PC-3 (cell line): ENCODE data around the gene HTR1D. TPM values are rescaled to one million over a fixed set of nuclear protein-coding genes. Genes with fewer than 3 reads are reported as not detected.

Experiments used
- ATAC-seq: fragments of 200-7000 bp; cut with Tn5 transposase; 2 replicates; pipeline ENCODE4 v1.9.1; 2020; ENCODE audit warnings: mild to moderate bottlenecking, moderate library complexity
- BruUV-seq: library from RNA; stranded (reverse); fragments of 400-500 nt; replicated peaks from 2 replicates; lab custom pipeline; 2021; lab: Mats Ljungman, UMichigan
- CTCF ChIA-PET: fragments of 300-600 bp; sonication (Branson Sonifier 250); formaldehyde crosslinking; loops from one replicate; lab custom pipeline; 2022; ENCODE audit warnings: antibody characterized with exemption; lab: Charles Lee
- POLR2A ChIA-PET: fragments of 300-600 bp; sonication (Branson Sonifier 250); formaldehyde crosslinking; loops from one replicate; lab custom pipeline; 2022; ENCODE audit warnings: antibody characterized with exemption; ENCODE audit not compliant: unreplicated experiment; lab: Charles Lee
- DNase-seq: peaks from one replicate; pipeline ENCODE4 v3.0.0-alpha.2; 2015
- H2AFZ ChIP-seq: fragments of 300-600 bp; sonication (generic); 2 replicates; pipeline ENCODE4 v1.6.0; 2016; ENCODE audit warnings: antibody characterized with exemption, low read length
- H3F3A ChIP-seq: fragments of 300-600 bp; sonication (generic); one replicate; pipeline ENCODE4 v1.6.0; 2017; ENCODE audit warnings: antibody characterized with exemption, low read length, control low read depth, mild to moderate bottlenecking; ENCODE audit not compliant: unreplicated experiment
- H3K27ac ChIP-seq: fragments of 300-600 bp; sonication (generic); 2 replicates; pipeline ENCODE4 v1.5.1; 2016; ENCODE audit warnings: mild to moderate bottlenecking, low read length
- H3K27me3 ChIP-seq: fragments of 300-600 bp; sonication (generic); 2 replicates; pipeline ENCODE4 v1.6.1; 2016; ENCODE audit warnings: low read length, mixed read lengths
- H3K36me3 ChIP-seq: fragments of 300-600 bp; sonication (generic); 2 replicates; pipeline ENCODE4 v1.6.1; 2016; ENCODE audit warnings: low read depth, mixed run types, low read length, mixed read lengths
- H3K4me1 ChIP-seq: fragments of 300-600 bp; sonication (generic); 2 replicates; pipeline ENCODE4 v1.5.1; 2016; ENCODE audit warnings: low read length; ENCODE audit not compliant: insufficient read depth
- H3K4me2 ChIP-seq: fragments of 300-600 bp; sonication (generic); 2 replicates; pipeline ENCODE4 v1.6.0; 2016; ENCODE audit warnings: low read length
- H3K4me3 ChIP-seq: fragments of 300-600 bp; sonication (generic); 2 replicates; pipeline ENCODE4 v1.5.1; 2016; ENCODE audit warnings: mild to moderate bottlenecking, low read length, mixed read lengths
- H3K79me2 ChIP-seq: fragments of 300-600 bp; sonication (generic); 2 replicates; pipeline ENCODE4 v1.6.1; 2017; ENCODE audit warnings: low read length, mixed read lengths
- H3K9ac ChIP-seq: fragments of 300-600 bp; sonication (generic); 2 replicates; pipeline ENCODE4 v1.6.0; 2016; ENCODE audit warnings: mild to moderate bottlenecking, low read length
- H3K9me2 ChIP-seq: fragments of 300-600 bp; sonication (generic); replicated peaks from 2 replicates; pipeline ENCODE4 v1.6.1; 2016; ENCODE audit warnings: mixed run types, low read length, mixed read lengths
- H3K9me3 ChIP-seq: fragments of 300-600 bp; sonication (generic); 2 replicates; pipeline ENCODE4 v1.6.1; 2016; ENCODE audit warnings: low read length, mixed read lengths
- H4K20me1 ChIP-seq: fragments of 300-600 bp; sonication (generic); 2 replicates; pipeline ENCODE4 v1.6.1; 2016; ENCODE audit warnings: low read length, mixed read lengths
- EZH2 ChIP-seq: fragments of 300-600 bp; sonication (generic); IDR thresholded peaks from one replicate; pipeline ENCODE4 v1.6.1; 2017; ENCODE audit warnings: antibody characterized with exemption, mild to moderate bottlenecking, low read length; ENCODE audit not compliant: unreplicated experiment
- EZH2phosphoT487 ChIP-seq: fragments of 300-600 bp; sonication (generic); IDR thresholded peaks from 2 replicates; pipeline ENCODE4 v1.6.1; 2018; ENCODE audit warnings: mild to moderate bottlenecking, antibody characterized with exemption, low read length, borderline replicate concordance
- intact Hi-C: fragments of 100-400 bp; cut with micrococcal nuclease; formaldehyde crosslinking; loops from 2 replicates; pipeline ENCODE4 v1.9.0; 2023
- total RNA-seq: library from RNA; depleted of rRNA; stranded (reverse); fragments of >200 nt; gene quantifications from 2 replicates; pipeline ENCODE4 v1.2.3, GENCODE V29; 2014
- TF ChIP-seq, protein P1 (sequence below): fragments of 300-600 bp; sonication (generic); conservative IDR thresholded peaks from 2 replicates; pipeline ENCODE4 v1.5.1; 2017; ENCODE audit warnings: antibody characterized with exemption, low read depth, mild to moderate bottlenecking, low read length

Gene HTR1D
- total RNA-seq, 1 experiment from 2014 or later = 1.3 TPM

DNA sequence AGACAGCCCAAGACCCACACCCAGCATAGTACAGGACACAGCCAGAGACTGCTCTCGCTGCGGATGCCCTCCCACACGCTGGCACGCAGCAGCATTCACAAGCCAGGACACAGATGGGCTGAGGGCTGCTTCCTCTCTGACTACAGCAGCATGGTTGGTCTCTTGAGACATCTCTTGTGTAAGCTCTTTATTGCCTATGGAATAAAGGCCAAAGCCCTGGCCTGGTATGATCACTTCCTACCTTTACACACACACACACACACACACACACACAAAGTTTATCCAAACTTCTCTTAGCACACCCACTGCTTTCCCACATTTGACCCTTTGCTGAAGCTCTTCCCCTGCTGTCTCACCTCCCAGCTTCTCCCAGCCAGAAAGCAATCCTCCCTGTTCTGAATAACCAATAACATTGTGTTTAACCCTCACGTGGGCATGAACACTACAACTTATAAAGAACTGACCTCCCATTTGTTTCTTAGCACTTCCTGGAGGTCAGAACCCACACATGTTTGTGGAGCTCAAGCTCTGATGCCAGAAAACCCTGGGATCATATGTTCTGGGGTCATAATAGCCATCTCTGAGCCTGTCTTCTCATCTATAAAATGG is 47.5 kb downstream of the HTR1D start:
- Histone ChIP-seq H3F3A (no peaks in the 10 kb centered on the region), H4K20me1 (peaks cover 29% of the 10 kb centered on the region), H3K9me3 (no peaks in the 10 kb centered on the region), H3K9ac (no peak overlapping the region), H3K4me1 (peaks cover 12% of the 10 kb centered on the region; the same call in 1 of the 2 replicates), H3K4me3 (no peak overlapping the region), H3K79me2 (peaks cover 35% of the 10 kb centered on the region), H3K27ac (no peak overlapping the region), H3K36me3 (no peaks in the 10 kb centered on the region), H3K27me3 (no peaks in the 10 kb centered on the region), H2AFZ (no peak overlapping the region), H3K4me2 (no peak overlapping the region), H3K9me2 (no peaks in the 10 kb centered on the region)
- POLR2A ChIA-PET = interaction anchor here (0.5 to 0.6 kb wide), 2 partner anchors 11 to 67 kb away, joined by 3 to 4 read pairs; no protein-coding TSS in a partner anchor
- TF ChIP-seq, protein P1, sequence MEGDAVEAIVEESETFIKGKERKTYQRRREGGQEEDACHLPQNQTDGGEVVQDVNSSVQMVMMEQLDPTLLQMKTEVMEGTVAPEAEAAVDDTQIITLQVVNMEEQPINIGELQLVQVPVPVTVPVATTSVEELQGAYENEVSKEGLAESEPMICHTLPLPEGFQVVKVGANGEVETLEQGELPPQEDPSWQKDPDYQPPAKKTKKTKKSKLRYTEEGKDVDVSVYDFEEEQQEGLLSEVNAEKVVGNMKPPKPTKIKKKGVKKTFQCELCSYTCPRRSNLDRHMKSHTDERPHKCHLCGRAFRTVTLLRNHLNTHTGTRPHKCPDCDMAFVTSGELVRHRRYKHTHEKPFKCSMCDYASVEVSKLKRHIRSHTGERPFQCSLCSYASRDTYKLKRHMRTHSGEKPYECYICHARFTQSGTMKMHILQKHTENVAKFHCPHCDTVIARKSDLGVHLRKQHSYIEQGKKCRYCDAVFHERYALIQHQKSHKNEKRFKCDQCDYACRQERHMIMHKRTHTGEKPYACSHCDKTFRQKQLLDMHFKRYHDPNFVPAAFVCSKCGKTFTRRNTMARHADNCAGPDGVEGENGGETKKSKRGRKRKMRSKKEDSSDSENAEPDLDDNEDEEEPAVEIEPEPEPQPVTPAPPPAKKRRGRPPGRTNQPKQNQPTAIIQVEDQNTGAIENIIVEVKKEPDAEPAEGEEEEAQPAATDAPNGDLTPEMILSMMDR = no peak
- TF ChIP-seq EZH2phosphoT487 = no peak
- no peak for TF ChIP-seq EZH2
- intact Hi-C loops = loop anchor here (5.0 kb wide), 1 partner anchor 68 kb away; no protein-coding TSS in a partner anchor
- BruUV-seq = no TSS peak
- DNase-seq (no peak), ATAC-seq (no peak)
- CTCF ChIA-PET = interaction anchor here (0.6 kb wide), 1 partner anchor 465 kb away, joined by 4 read pairs; no protein-coding TSS in a partner anchor

DNA sequence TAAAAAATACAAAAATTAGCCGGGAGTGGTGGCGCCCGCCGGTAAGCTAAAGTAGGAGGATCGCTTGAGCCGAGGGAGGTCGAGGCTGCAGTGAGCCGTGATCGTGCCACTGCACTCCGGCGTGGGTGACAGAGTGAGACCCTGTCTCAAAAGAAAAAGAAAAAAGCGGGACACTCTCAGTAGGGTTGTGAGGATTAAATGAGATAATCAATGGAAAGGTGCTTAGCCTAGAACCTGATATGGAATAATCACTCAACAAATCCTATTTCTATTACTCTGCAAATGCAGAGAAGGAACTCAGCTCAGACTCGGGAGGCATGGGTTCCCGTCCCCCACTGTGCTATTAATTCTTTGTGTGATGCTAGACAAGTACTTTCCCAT is 48.1 kb downstream of the HTR1D start:
- H3K27ac ChIP-seq = no peak overlapping the region

More for the DNA sequence above, 48.1 kb downstream of the HTR1D start:
- ChIA-PET CTCF (interaction anchor here (0.6 kb wide), 2 partner anchors 71 to 466 kb away, joined by 3 to 4 read pairs; no protein-coding TSS in a partner anchor), POLR2A (interaction anchor here (0.6 kb wide), 5 partner anchors 12 to 390 kb away, joined by 3 to 20 read pairs (median 4); partner anchors contain the start of gene ID3)
- Histone ChIP-seq H3K36me3 (no peaks in the 10 kb centered on the region), H3K79me2 (peaks cover 41% of the 10 kb centered on the region), H2AFZ (no peak overlapping the region), H3K4me1 (peaks cover 12% of the 10 kb centered on the region; the same call in 1 of the 2 replicates), H4K20me1 (peaks cover 33% of the 10 kb centered on the region), H3K9ac (no peak overlapping the region), H3K9me3 (no peaks in the 10 kb centered on the region), H3K9me2 (no peaks in the 10 kb centered on the region), H3K27me3 (no peaks in the 10 kb centered on the region), H3F3A (no peaks in the 10 kb centered on the region), H3K4me2 (no peak overlapping the region), H3K4me3 (no peak overlapping the region)
- TF ChIP-seq EZH2 = no peak
- no peak for TF ChIP-seq EZH2phosphoT487
- TF ChIP-seq, protein P1 = no peak
- no TSS peak for BruUV-seq
- ATAC-seq (no peak), DNase-seq (no peak)
- intact Hi-C loops = loop anchor here (5.0 kb wide), 1 partner anchor 67 kb away; no protein-coding TSS in a partner anchor
